Left kidney (tissue), 2 donors: Measurements from ENCODE around the gene TAAR8. TPM values are rescaled to one million over a fixed set of nuclear protein-coding genes. Genes with fewer than 3 reads are reported as not detected.
"Not testable (repeated sequence)": the region's sequence is repeated elsewhere in the genome, so short reads cannot be mapped to it uniquely, and the experiment has no call there.

Experiments
- DNase-seq: peaks from one replicate; pipeline ENCODE4 v3.0.0-alpha.2; 2013
- polyA plus RNA-seq: library from polyadenylated mRNA; unstranded; fragments of 120-200 nt; gene quantifications from one replicate; pipeline ENCODE4 v1.2.1, GENCODE V29; 2013; ENCODE audit not compliant: insufficient read length

The TAAR8 gene
- polyA plus RNA-seq, 1 donor: not detected

DNA sequence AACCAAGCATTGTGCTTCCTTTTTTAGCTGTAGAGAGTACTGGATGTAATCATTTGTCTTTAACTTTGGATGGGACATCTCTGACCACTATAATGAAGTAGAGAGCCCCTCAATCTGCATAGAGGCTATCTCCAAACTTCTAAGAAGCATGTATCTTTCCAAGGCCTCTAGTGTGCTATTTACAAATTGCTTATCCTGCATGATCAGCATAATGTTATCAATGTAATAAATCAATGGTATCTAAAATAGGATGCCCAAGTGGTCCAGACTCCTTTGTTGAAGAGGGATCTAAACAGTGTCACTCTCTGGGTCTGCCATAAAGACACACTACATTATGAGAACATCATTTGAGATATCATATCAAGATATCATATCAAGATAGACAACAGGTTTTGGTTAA is 7.6 kb upstream of the TAAR8 start:
- no peak for DNase-seq

DNA sequence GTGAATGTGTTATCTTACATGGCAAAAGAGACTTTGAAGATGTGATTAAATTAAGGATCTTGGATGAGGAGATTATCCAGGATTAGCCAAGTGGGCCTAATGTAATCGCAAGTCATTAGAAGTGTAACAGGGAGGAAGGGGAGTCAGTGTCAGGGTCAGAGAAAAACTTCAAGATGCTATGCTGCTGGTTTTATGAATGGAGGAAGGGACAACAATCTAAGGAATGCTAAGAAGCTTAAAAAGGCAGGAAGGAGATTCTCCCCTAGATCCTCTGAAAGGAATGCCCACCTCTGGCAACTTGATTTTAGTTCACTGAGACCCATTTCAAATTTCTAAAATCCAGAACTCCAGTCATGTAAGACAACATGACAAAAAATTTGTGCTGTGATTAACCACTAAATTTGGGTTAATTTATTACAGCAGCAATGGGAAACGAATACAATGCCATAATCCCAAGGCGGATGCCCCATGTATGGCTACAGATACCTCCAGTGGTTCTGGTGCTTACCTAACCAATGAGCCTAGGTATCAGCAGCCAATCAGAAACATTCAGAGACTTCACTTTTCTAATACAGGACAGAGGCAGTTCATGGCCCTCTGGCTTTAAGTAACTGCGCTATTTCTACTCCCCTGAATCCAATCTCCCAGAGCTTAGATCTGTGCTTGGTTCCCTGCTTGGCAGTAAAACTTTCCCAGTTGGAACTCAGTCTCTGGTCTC is 3.6 kb upstream of the TAAR8 start:
- no peak for DNase-seq

DNA sequence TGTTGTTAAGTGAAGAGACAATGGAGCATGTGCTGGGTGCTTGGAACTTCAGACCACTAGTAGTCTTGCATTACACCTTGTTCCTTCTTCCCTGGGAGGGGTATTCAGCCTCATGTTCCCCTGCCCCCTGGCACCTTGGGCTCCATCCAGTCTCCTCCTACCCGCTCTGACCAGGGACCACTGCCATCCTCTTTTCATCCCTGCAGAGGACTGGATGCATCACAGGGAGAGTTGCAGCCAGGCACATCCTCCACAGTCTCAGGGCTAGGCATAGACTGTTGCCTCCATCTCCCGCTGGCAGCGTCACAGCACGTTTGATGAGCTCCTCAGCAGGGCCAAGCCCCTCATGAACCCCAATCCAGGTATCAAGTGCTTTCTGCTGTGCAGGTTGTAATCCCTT is 1.3 kb upstream of the TAAR8 start:
- no peak for DNase-seq

DNA sequence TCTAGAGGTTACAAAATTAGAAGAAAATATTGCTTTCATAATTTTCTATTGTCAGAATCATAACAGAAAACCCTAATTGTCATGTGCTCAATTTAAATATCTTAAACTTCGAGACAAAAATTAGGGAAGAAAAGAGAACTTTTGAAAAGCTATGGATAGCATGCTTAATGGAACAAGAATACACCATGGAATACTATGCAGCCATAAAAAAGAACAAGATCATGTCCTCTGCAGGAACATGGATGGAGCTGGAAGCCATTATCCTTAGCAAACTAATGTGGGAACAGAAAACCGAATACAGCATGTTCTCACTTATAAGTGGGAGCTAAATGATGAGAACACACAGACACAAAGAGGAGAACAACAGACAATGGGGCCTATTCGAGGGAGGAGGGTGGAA is 7.6 kb downstream of the TAAR8 start:
- DNase-seq: not testable (repeated sequence)

DNA sequence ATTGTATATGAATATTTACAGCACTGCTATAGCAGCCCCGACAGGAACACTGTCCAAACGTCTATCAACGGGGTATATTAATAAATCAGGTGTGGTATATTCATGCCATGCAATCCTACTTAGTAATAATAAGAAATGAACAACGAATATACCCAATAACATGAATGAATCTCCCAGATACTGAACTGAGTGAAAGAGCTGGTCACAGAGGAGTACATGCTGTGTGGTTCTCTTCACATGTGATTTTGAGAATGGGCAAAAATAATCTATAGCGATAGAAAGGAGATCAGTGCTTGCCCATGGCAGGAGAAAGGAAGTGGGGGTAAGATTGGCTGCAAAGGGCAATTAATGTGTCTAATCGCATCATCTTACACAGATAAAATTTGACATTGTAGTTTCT is 13.9 kb downstream of the TAAR8 start:
- DNase-seq: no peak

DNA sequence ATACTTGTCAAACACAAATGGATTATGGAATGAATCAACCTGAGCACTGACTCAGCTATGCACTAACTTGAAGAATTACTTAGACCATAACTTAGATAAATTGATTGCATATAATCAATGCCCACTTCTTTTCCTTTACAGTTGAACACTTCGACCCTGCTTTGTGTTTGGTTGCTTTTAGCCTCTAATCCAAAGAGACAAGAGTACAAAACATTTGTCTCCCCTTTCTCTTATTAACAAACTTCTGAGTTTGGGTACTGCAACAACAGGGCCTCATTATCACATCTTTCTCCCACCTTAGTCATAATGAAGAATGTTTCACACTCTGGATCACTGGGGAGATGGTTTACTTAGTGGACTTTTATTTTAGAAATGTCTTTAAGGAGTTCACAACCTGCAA is 15.1 kb downstream of the TAAR8 start:
- DNase-seq: no peak

DNA sequence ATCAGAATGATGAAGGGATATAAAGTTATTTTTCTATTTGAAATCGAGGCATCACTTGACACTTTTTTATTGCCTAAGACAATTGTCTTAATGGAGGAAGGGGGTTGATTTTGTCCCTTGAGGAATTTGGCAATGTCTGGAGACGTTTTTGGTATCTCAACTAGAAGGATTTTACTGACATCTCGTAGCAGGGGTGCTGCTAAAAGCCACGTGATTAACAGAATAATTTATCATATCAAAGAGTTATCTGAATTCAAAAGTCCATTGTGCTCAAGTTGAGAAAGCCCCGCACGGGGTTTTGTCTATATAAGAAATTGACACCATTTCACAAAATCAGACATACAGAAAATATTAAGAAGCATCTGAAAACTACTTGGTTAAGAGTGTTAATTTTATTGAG is 16.1 kb downstream of the TAAR8 start:
- no peak for DNase-seq

DNA sequence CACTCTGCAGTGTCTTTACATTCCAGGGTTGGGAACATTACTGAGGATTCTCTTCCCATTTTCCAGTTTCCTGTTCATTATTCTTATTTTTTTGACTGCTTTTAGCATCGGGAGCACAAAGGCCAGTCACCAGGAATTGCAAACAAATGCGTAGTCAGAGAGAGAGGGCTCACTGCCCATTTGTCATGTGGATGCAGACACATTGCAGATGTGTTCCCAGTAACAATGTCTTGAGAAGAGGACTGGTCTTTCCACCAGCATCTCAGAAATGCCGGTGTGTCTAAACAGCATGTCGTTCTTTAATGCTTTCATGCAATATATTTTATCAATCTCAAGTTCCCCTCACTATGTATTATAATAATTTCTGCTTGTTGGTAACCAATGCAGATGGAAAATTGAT is 16.7 kb downstream of the TAAR8 start:
- no peak for DNase-seq

DNA sequence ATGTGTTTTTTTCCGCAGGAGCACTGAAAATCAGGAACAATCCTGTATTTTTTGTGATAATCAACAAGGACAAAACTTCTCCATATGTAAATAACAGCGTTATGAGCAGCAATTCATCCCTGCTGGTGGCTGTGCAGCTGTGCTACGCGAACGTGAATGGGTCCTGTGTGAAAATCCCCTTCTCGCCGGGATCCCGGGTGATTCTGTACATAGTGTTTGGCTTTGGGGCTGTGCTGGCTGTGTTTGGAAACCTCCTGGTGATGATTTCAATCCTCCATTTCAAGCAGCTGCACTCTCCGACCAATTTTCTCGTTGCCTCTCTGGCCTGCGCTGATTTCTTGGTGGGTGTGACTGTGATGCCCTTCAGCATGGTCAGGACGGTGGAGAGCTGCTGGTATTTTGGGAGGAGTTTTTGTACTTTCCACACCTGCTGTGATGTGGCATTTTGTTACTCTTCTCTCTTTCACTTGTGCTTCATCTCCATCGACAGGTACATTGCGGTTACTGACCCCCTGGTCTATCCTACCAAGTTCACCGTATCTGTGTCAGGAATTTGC is 17.8 kb downstream of the TAAR8 start, which contains the start of gene TAAR6:
TAAR6 (plus strand) TSS at position 102 of the 557 bp plus-strand sequence; CDS start at position 102, 0 bp downstream.
- DNase-seq: no peak

DNA sequence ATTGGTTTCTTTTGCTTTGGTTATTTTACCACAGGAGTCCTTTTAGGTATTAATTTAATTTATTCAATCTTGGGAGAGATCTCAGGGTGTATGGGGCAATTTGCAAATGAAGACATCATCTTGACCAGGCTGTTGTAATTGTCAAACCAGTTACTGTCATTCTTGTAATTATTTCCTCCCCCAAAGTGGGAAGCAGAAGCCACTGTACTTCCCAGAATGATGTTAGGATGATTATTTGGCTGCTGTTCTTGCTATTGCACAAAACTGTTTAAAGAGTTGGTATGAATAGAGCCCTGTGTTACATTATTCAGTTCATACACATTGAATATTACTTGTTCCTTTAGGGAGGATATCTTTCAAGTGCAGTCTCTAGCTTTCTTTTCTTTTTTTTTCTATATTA is 19.3 kb downstream of the TAAR8 start:
- no peak for DNase-seq

DNA sequence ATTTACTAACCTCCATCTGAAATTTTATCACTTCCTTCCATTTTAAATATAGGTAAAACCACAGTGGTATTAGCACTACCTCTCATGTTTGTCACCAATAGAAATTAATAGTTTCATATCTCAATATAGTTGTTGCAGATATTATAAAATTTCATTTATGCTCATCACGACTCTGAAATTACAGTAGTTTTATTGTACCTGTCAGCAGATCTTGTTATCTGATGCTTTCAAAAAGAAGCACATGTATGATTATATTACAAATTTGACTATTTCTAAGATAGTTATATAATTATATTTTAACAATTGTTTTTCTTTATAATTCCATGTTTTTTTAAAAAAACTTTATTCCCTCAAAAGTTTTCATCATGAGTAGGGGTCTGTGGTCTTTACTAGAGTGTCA is 32.2 kb downstream of the TAAR8 start:
- no peak for DNase-seq

DNA sequence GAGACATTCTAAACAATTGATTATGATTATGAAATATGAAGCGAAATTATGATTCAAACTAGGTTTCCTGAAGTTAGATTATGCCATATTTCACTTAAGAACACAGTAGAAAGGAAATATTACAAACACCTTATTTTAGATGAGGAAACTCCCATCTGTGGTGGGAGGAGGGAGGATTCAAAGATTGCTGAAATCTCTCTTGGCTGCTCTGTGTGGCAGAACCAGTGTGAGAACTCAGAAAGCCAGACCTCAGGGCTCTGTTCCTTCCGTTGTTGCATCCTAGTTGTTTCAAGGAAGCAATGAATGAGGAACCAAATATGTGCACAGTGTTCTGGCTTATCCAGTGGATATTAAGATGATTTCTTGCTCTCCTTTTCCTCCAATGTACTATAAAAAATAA is 35.0 kb downstream of the TAAR8 start:
- no peak for DNase-seq

DNA sequence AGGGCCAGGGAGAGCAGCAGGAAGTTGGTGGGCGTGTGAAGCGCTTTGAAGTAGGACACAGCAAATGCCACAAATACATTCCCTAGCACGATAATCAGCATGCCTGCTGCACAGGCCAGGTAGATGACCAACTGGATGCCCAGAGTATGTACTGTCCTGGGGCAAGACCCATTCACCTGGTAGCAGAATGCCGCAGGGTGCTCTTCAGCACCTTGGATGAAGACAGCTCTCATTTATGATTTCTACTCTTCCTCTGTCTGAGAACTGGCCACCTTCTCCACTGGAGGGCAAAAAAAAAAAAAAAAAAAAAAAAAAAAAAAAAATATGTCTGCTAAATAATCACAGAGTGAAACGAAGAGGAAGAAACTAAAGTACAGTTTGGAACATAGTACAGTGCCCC is 37.0 kb downstream of the TAAR8 start, which contains the start of gene TAAR5:
TAAR5 (minus strand) TSS at position 288 of the 400 bp plus-strand sequence; CDS start at position 233, 55 bp downstream.
- DNase-seq: no peak

DNA sequence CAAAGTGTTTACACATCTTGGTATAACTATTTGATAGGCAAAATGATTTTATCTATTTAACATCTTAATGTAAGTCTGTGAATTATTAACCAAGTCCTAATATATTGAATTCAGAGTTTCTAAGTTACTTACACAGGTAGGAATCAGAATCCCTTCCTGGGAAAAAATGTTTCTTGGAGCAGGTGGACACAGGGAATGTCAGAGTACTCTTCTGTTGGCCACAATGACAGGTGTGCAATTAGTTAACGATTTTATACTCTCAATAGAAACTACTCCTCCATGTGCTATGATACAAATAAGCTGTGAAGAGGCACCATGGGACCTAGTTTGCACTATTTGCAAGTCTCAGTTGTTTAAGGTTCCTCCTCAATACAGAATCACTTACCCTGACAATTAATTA is 37.9 kb downstream of the TAAR8 start:
- no peak for DNase-seq

DNA sequence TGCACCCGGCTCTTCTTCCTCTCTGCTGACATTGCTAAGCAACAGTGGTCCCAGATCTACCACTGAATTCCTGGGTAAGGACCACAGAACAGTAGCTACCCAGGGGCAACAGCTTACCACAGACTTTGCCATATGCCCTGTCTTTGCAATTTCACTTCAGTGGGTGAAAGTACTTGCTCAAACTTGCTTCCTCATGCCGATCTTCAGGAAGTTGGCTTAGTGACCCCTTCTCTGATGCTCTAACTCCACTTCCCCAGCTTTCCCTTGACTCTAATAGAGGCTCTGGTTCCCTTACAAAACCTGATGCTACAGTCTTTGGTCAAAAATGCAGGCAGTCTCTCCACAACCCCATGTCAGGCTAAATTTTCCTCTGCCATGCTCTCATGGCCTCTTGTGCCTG is 40.4 kb downstream of the TAAR8 start:
- DNase-seq: no peak

DNA sequence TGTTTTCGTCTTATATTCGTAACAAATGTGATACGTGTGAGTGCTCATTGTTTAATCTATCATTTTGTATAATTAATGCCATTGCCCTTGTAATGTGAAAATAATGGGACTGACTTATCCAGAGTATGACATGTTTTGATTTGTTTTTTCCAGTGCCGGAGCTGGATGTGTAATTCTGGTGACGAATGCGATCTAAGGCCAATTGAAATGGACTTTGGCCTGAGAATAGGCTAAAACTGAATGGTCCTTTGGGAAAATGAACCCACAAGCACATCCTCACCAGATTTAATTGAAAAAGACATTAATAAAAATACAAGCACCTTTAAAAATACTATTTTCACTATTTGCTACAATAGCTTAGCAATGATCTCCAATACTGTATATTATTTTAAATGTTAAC is 43.7 kb downstream of the TAAR8 start:
- DNase-seq: no peak

DNA sequence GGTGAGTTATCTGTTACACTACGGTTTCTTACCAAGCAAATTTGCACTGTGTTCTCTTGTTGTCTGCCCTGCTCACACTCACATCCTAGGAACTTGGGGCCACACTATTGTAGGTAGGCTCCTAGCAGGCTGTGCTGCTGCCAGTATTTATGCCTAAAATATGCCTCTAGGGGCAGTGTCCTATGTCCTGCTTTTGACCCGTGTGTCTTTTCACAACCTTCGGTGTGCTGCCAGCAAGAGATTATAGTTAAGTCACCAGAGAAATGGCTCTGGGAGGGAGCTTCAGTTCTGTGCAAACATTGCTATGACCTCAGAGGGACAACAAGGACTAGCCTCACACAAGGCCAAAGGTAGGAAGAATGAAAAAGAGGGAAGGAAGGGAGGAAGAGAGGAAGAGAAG is 46.0 kb downstream of the TAAR8 start:
- no peak for DNase-seq

DNA sequence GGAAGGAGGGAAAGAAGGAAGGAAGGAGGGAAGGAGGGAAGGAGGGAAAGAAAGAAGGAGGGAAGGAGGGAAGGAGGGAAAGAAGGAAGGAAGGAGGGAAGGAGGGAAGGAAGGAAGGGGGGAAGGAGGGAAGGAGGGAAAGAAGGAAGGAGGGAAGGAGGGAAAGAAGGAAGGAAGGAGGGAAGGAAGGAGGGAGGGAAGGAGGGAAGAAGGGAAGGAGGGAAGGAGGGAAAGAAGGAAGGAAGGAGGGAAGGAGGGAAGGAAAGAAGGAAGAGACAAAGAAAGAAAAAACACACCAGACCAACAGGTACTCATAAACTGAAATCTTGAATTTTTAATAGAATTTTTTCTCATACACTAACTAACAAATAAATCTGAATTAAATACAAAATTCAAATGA is 48.4 kb downstream of the TAAR8 start:
- DNase-seq: not testable (repeated sequence)

Other genes starting within 250 kb of the TAAR8 start
- 197 TPM for gene MOXD1, start 151.2 kb upstream of the TAAR8 start, polyA plus RNA-seq
- 86.6 TPM for gene STX7, start 39.6 kb upstream of the TAAR8 start, polyA plus RNA-seq
- gene TAAR9, start 14.4 kb upstream of the TAAR8 start, polyA plus RNA-seq: not detected
- 0.18 TPM for gene TAAR6, start 17.6 kb downstream of the TAAR8 start, polyA plus RNA-seq
- gene TAAR5, start 37.1 kb downstream of the TAAR8 start, polyA plus RNA-seq: not detected
- gene TAAR2, start 71.6 kb downstream of the TAAR8 start, polyA plus RNA-seq: not detected
- not detected for gene TAAR1, start 106.5 kb downstream of the TAAR8 start, polyA plus RNA-seq
- gene VNN1, start 161.4 kb downstream of the TAAR8 start, polyA plus RNA-seq: 0.23 TPM
- 2.4 TPM for gene VNN2, start 205.2 kb downstream of the TAAR8 start, polyA plus RNA-seq
- gene SLC18B1, start 246.0 kb downstream of the TAAR8 start, polyA plus RNA-seq: 36.0 TPM